ENCODE measurements around the gene KIRREL2.
"Not testable (repeated sequence)": the region's sequence is repeated elsewhere in the genome, so short reads cannot be mapped to it uniquely, and the experiment has no call there.

Gene KIRREL2

GRCh38 chr19:35856546-35857149, at the start of gene KIRREL2:
TSS of gene KIRREL2 (plus strand) at chr19:35856911. CDS start at chr19:35857120, 209 bp downstream.
- DNase-seq, result no peak

GRCh38 chr19:35807633-35808032, 49.1 kb upstream of the KIRREL2 start:
- DNase-seq, result no peak

GRCh38 chr19:35811317-35812219, 45.1 kb upstream of the KIRREL2 start:
- no peak for DNase-seq

- no peak for DNase-seq
Observed at GRCh38 chr19:35812220-35813042, 44.3 kb upstream of the KIRREL2 start, which contains the start of gene PRODH2. TSS of gene PRODH2 (minus strand) at chr19:35812845. CDS start at chr19:35812805, 40 bp downstream.

GRCh38 chr19:35813043-35813890, 43.4 kb upstream of the KIRREL2 start:
- DNase-seq, result no peak

GRCh38 chr19:35816262-35816661, 40.4 kb upstream of the KIRREL2 start:
- DNase-seq, result no peak

- DNase-seq, result no peak
Observed at GRCh38 chr19:35816846-35817245, 39.9 kb upstream of the KIRREL2 start.

- no peak for DNase-seq
Observed at GRCh38 chr19:35818445-35818844, 38.3 kb upstream of the KIRREL2 start.

GRCh38 chr19:35822579-35822978, 34.1 kb upstream of the KIRREL2 start:
- peak; percentile 65 for DNase-seq

- no peak for DNase-seq
Observed at GRCh38 chr19:35824150-35824549, 32.6 kb upstream of the KIRREL2 start.

- no peak for DNase-seq
Observed at GRCh38 chr19:35828692-35829301, 27.9 kb upstream of the KIRREL2 start.

- no peak for DNase-seq
Observed at GRCh38 chr19:35830986-35831385, 25.7 kb upstream of the KIRREL2 start.

GRCh38 chr19:35832054-35832453, 24.7 kb upstream of the KIRREL2 start:
- no peak for DNase-seq

- no peak for DNase-seq
Observed at GRCh38 chr19:35833972-35834371, 22.7 kb upstream of the KIRREL2 start.

GRCh38 chr19:35836096-35836495, 20.6 kb upstream of the KIRREL2 start:
- not testable (repeated sequence) for DNase-seq

GRCh38 chr19:35841961-35842595, 14.6 kb upstream of the KIRREL2 start:
- DNase-seq, result no peak

- no peak for DNase-seq
Observed at GRCh38 chr19:35842666-35843272, 13.9 kb upstream of the KIRREL2 start.

GRCh38 chr19:35843676-35844481, 12.8 kb upstream of the KIRREL2 start:
- no peak for DNase-seq

GRCh38 chr19:35844482-35845214, 12.1 kb upstream of the KIRREL2 start:
- DNase-seq, result no peak

All from GDM1 (cell line).